Stomach (tissue), 9 donors: Measurements from ENCODE around the gene TMEM43. TPM values are rescaled to one million over a fixed set of nuclear protein-coding genes. Genes with fewer than 3 reads are reported as not detected.

Source experiments
- DNase-seq, 2 donors: peaks; one replicate each; pipeline versions ENCODE4 v3.0.0 to v3.0.0-alpha.2; 2013 to 2019
- H3K27ac ChIP-seq, 5 donors: fragments of 200-600 bp in 4 of 5; sonication (generic) in 4 of 5; one replicate each; pipeline ENCODE4 v1.5.1; 2013 to 2019; ENCODE audit warnings: mild to moderate bottlenecking in 1 of 5, moderate library complexity in 1 of 5
- H3K27me3 ChIP-seq, 3 donors: fragments of 200-600 bp; sonication (generic); one replicate each; pipeline ENCODE4 v1.5.1; 2017 to 2019; ENCODE audit warnings: mixed run types in 1 of 3
- H3K36me3 ChIP-seq, 4 donors: fragments of 200-600 bp; sonication (generic); 1 replicate in 3 of 4; 2 replicates in 1 of 4; pipeline ENCODE4 v1.5.1; 2016 to 2019
- H3K4me1 ChIP-seq, 4 donors: fragments of 200-600 bp; sonication (generic); one replicate each; pipeline ENCODE4 v1.5.1; 2016 to 2019
- H3K4me3 ChIP-seq, 4 donors: fragments of 200-600 bp; sonication (generic) in 3 of 4; one replicate each; pipeline ENCODE4 v1.5.1; 2016 to 2019; ENCODE audit warnings: mild to moderate bottlenecking in 1 of 4
- H3K9me3 ChIP-seq, 4 donors: fragments of 200-600 bp; sonication (generic); one replicate each; pipeline ENCODE4 v1.5.1; 2016 to 2019
- CTCF ChIP-seq, 7 experiments: fragments of 450-650 bp in 4 of 7; fragments of 200-600 bp in 3 of 7; sonication (generic) in 3 of 7; IDR thresholded peaks; one replicate each; pipeline ENCODE4 v1.5.1; 2016 to 2019; ENCODE audit warnings: antibody characterized with exemption in 7 of 7, control low read depth in 2 of 7, mild to moderate bottlenecking in 1 of 7
- EP300 ChIP-seq: sonication (generic); formaldehyde crosslinking; IDR thresholded peaks from one replicate; pipeline ENCODE4 v1.6.1; 2017; ENCODE audit warnings: antibody characterized with exemption
- POLR2A ChIP-seq, 4 donors: fragments of 450-650 bp; IDR thresholded peaks; one replicate each; pipeline ENCODE4 v1.6.1; 2016; ENCODE audit warnings: antibody characterized with exemption in 4 of 4, control low read depth in 2 of 4, mild to moderate bottlenecking in 1 of 4, moderate library complexity in 1 of 4
- POLR2AphosphoS5 ChIP-seq, 3 donors: sonication (generic); formaldehyde crosslinking; IDR thresholded peaks; one replicate each; pipeline ENCODE4 v1.6.1; 2016; ENCODE audit warnings: antibody characterized with exemption in 3 of 3
- WGBS, 5 donors: extraction: QIAGEN DNeasy Blood & Tissue Kit in 3 of 5; methylation state at CpG; one replicate each; pipeline versions ENCODE4 v1.1.5 to v1.1.7; 2013 to 2018; 5-methylcytosine and 5-hydroxymethylcytosine counted together
- intact Hi-C: fragments of 100-400 bp; cut with DNase I; formaldehyde crosslinking; loops from one replicate; pipeline ENCODE4 v1.15.1; 2023; ENCODE audit warnings: low total_unique reads
- polyA plus RNA-seq, 3 donors: library from polyadenylated mRNA; stranded (reverse); fragments of 200-250 nt; gene quantifications; one replicate each; pipeline ENCODE4 v1.2.3, GENCODE V29; 2013
- total RNA-seq, 5 donors: library from RNA; depleted of rRNA; stranded (reverse); fragments of >200 nt; gene quantifications; one replicate each; pipeline versions ENCODE4 v1.1.0 to v1.2.3, GENCODE V29; 2014 to 2016
- donor health status: healthy with polysubstance abuse.
- donor health status: Bipolar disorder and iron deficiency.
- donor health status: healthy.

TMEM43 gene
- total and polyA plus RNA-seq, 8 donors, result 12.6 to 67.4 (median 37.3) TPM

- Histone ChIP-seq H3K4me1 (peaks cover 0 to 14% (median 0%) of the 10 kb centered on the region in 4 donors), H3K27ac (no peak overlapping the region), H3K27me3 (no peaks in the 10 kb centered on the region), H3K36me3 (peaks cover 82 to 100% (median 98%) of the 10 kb centered on the region in 4 donors), H3K4me3 (no peak overlapping the region), H3K9me3 (no peaks in the 10 kb centered on the region)
- DNase-seq, result no peak
- intact Hi-C loops, result no loop called here
- TF ChIP-seq POLR2A (IDR thresholded peaks at IDR 0.05) (no peak), CTCF (IDR thresholded peaks at IDR 0.05) (no peak), POLR2AphosphoS5 (IDR thresholded peaks at IDR 0.05) (no peak), EP300 (no peak)
- 80 to 96% (median 93%) methylated on average over 6 of the region's 6 CpGs for WGBS, 5 donors
Measured at GRCh38 chr3:14134291-14134690, 9.4 kb downstream of the TMEM43 start.

- intact Hi-C loops, result no loop called here
- Histone ChIP-seq H3K4me1 (peaks cover 0 to 14% (median 0%) of the 10 kb centered on the region in 4 donors), H3K4me3 (no peak overlapping the region), H3K27me3 (no peaks in the 10 kb centered on the region), H3K27ac (no peak overlapping the region), H3K9me3 (no peaks in the 10 kb centered on the region), H3K36me3 (peaks cover 72 to 100% (median 98%) of the 10 kb centered on the region in 4 donors)
- TF ChIP-seq POLR2AphosphoS5 (IDR thresholded peaks at IDR 0.05) (no peak), CTCF (IDR thresholded peaks at IDR 0.05) (no peak), EP300 (no peak), POLR2A (IDR thresholded peaks at IDR 0.05) (no peak)
- DNase-seq, result no peak
- WGBS, 5 donors, result 81 to 94% (median 90%) methylated on average over 3 to 11 of the region's 11 CpGs
Measured at GRCh38 chr3:14135581-14135980, 10.7 kb downstream of the TMEM43 start.

- TF ChIP-seq EP300 (no peak), POLR2A (IDR thresholded peaks at IDR 0.05) (no peak), CTCF (IDR thresholded peaks at IDR 0.05) (no peak), POLR2AphosphoS5 (IDR thresholded peaks at IDR 0.05) (no peak)
- Histone ChIP-seq H3K4me1 (peaks cover 0 to 18% (median 0%) of the 10 kb centered on the region in 4 donors), H3K4me3 (no peak overlapping the region), H3K9me3 (no peaks in the 10 kb centered on the region), H3K36me3 (peaks cover 64 to 100% (median 98%) of the 10 kb centered on the region in 4 donors), H3K27me3 (no peaks in the 10 kb centered on the region), H3K27ac (peak overlapping the region in 2 of 5 donors; percentile 33 to 60)
- intact Hi-C loops, result no loop called here
- peak in 1 of 2 donors; percentile 67 for DNase-seq
- WGBS, 5 donors, result 75 to 100% (median 76%) methylated on average over 2 to 3 of the region's 3 CpGs
Measured at GRCh38 chr3:14137004-14137403, 12.2 kb downstream of the TMEM43 start.

GRCh38 chr3:14137445-14137844 lies 12.6 kb downstream of the TMEM43 start:
- WGBS, 5 donors, result 51 to 68% (median 61%) methylated on average over 3 of the region's 3 CpGs
- intact Hi-C loops, result no loop called here
- Histone ChIP-seq H3K4me1 (peaks cover 0 to 19% (median under 1%) of the 10 kb centered on the region in 4 donors), H3K9me3 (no peaks in the 10 kb centered on the region), H3K36me3 (peaks cover 64 to 100% (median 98%) of the 10 kb centered on the region in 4 donors), H3K27me3 (no peaks in the 10 kb centered on the region), H3K4me3 (no peak overlapping the region), H3K27ac (peak overlapping the region in 1 of 5 donors; percentile 60)
- TF ChIP-seq CTCF (IDR thresholded peaks at IDR 0.05) (no peak), POLR2AphosphoS5 (IDR thresholded peaks at IDR 0.05) (no peak), POLR2A (IDR thresholded peaks at IDR 0.05) (no peak), EP300 (no peak)
- DNase-seq, result no peak
